Calu3 (cell line): ENCODE results near the gene PODN. TPM values are rescaled to one million over a fixed set of nuclear protein-coding genes. Genes with fewer than 3 reads are reported as not detected.

Experiments
- BruUV-seq: library from RNA; stranded (reverse); fragments of 400-500 nt; replicated peaks from 2 replicates; lab custom pipeline; 2021; lab: Mats Ljungman, UMichigan
- CTCF ChIA-PET: fragments of 300-600 bp; sonication (Branson Sonifier 250); formaldehyde crosslinking; loops from one replicate; lab custom pipeline; 2022; ENCODE audit warnings: antibody characterized with exemption; lab: Charles Lee
- DNase-seq: peaks from one replicate; pipeline ENCODE4 v3.0.0; 2022
- H3K27ac Mint-ChIP-seq: one replicate; pipeline ENCODE4 v1.8.0; 2022; ENCODE audit warnings: mixed read lengths; ENCODE audit not compliant: unreplicated experiment
- H3K27me3 Mint-ChIP-seq: one replicate; pipeline ENCODE4 v1.8.0; 2022; ENCODE audit warnings: mixed read lengths; ENCODE audit not compliant: unreplicated experiment
- H3K36me3 Mint-ChIP-seq: one replicate; pipeline ENCODE4 v1.8.0; 2022; ENCODE audit warnings: mild to moderate bottlenecking, moderate library complexity, mixed read lengths; ENCODE audit not compliant: insufficient read depth, unreplicated experiment
- H3K4me1 Mint-ChIP-seq: one replicate; pipeline ENCODE4 v1.8.0; 2022; ENCODE audit warnings: mild to moderate bottlenecking, low read depth, mixed read lengths; ENCODE audit not compliant: unreplicated experiment
- H3K4me3 Mint-ChIP-seq: one replicate; pipeline ENCODE4 v1.8.0; 2022; ENCODE audit warnings: mild to moderate bottlenecking, low read depth, moderate library complexity, mixed read lengths; ENCODE audit not compliant: unreplicated experiment
- H3K9me3 Mint-ChIP-seq: one replicate; pipeline ENCODE4 v1.8.0; 2022; ENCODE audit warnings: low read depth, mixed read lengths; ENCODE audit not compliant: unreplicated experiment
- CTCF ChIP-seq: fragments of 200-600 bp; IDR thresholded peaks from one replicate; pipeline ENCODE4 v1.8.0; 2022; ENCODE audit warnings: antibody characterized with exemption; ENCODE audit not compliant: unreplicated experiment
- intact Hi-C: fragments of 100-400 bp; cut with micrococcal nuclease; formaldehyde crosslinking; loops from one replicate; pipeline ENCODE4 v1.10.0; 2022; ENCODE audit not compliant: unreplicated experiment
- total RNA-seq: library from RNA; stranded (reverse); gene quantifications from 2 replicates; pipeline ENCODE4 v1.2.3, GENCODE V29; 2022

The PODN gene
- total RNA-seq, 1 experiment from 2014 or later: not detected

DNA sequence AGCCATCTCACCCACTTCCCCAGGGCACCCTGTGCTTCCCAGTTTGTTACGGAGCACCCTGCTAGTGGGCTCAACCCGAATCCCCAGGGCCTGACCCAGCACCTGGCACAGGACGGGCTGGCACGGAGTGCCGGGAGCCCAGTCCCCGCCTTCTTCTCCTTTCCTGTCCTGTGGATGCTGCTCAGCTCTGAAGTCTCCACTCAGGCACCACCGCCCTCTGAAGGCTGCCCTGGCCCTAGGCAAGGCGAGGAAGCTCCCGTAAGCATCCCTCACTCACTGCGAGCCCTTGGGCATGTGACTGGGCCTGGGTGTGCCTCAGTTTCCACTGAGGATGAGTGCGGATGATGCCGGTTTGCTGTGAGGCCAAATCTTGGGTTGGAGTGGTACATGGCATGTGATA is 58.6 kb downstream of the PODN start:
- Mint-ChIP-seq H3K27ac (no peak overlapping the region), H3K9me3 (no peaks in the 10 kb centered on the region), H3K4me1 (peaks cover 11% of the 10 kb centered on the region), H3K4me3 (no peak overlapping the region), H3K36me3 (peaks cover 3% of the 10 kb centered on the region), H3K27me3 (peaks cover 9% of the 10 kb centered on the region)
- no peak for TF ChIP-seq CTCF
- intact Hi-C loops: no loop called here
- no TSS peak for BruUV-seq
- DNase-seq: no peak
- CTCF ChIA-PET: interaction anchor here (0.6 kb wide), 1 partner anchor 199 kb away, joined by 4 read pairs; the partner anchor contains the start of gene ECHDC2

- DNase-seq: peak; percentile 28
- Mint-ChIP-seq H3K4me1 (peaks cover 11% of the 10 kb centered on the region), H3K9me3 (no peaks in the 10 kb centered on the region), H3K36me3 (peaks cover 3% of the 10 kb centered on the region), H3K27ac (no peak overlapping the region), H3K27me3 (peaks cover 9% of the 10 kb centered on the region), H3K4me3 (no peak overlapping the region)
- intact Hi-C loops: no loop called here
- no TSS peak for BruUV-seq
- CTCF ChIA-PET: no interaction called here
- no peak for TF ChIP-seq CTCF
Measured at GRCh38 chr1:53121319-53122172, 59.5 kb downstream of the PODN start.

DNA sequence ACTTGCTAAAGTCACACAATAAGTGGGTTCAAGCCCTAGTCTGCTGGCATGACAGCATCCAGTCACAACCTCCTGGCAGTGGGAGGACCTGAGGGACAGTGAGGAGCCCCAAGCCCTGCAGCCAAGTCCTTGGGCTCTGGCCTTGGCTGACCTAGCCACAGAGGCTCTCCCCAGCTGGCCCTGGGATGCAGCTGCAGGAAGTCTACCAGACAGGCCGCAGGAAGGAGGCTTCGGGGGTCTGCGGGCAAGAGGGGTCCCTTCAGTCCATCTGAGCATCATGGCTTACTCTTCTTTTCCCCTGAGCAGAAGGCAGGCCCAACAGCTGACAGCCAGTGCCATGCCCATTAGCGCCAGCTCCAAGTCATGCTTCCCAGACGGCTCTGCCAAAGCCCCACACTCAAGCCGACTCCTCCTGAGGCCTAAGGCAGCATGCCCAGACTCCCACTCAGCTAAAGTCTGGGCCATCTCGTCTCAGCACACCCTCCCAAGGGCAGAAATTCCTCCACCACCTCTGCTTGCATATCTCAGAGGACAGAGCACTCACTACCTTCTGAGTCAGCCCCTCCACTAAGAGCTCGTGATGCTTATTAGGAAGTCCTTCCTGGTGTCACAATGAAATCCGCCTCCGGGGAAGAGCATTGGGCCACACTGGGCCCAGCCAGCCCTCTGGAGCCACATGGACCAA is 60.3 kb downstream of the PODN start:
- H3K4me3 Mint-ChIP-seq: no peak overlapping the region
- CTCF ChIA-PET: no interaction called here
- intact Hi-C loops: no loop called here
- H3K9me3 Mint-ChIP-seq: no peaks in the 10 kb centered on the region
- no peak overlapping the region for H3K27ac Mint-ChIP-seq
- DNase-seq: no peak
- TF ChIP-seq CTCF: no peak
- peaks cover 3% of the 10 kb centered on the region for H3K36me3 Mint-ChIP-seq
- H3K4me1 Mint-ChIP-seq: peaks cover 11% of the 10 kb centered on the region
- peaks cover 9% of the 10 kb centered on the region for H3K27me3 Mint-ChIP-seq
- no TSS peak for BruUV-seq

GRCh38 chr1:53122961-53123413 is 61.0 kb downstream of the PODN start:
- CTCF ChIA-PET: no interaction called here
- H3K9me3 Mint-ChIP-seq: no peaks in the 10 kb centered on the region
- peaks cover 11% of the 10 kb centered on the region for H3K4me1 Mint-ChIP-seq
- no peak overlapping the region for H3K4me3 Mint-ChIP-seq
- TF ChIP-seq CTCF: no peak
- BruUV-seq: no TSS peak
- H3K27ac Mint-ChIP-seq: no peak overlapping the region
- no peak for DNase-seq
- intact Hi-C loops: no loop called here
- H3K36me3 Mint-ChIP-seq: peaks cover 3% of the 10 kb centered on the region
- H3K27me3 Mint-ChIP-seq: peaks cover 9% of the 10 kb centered on the region
